NCI-H345 (cell line): Measurements from ENCODE around the gene UNC50.

ENCODE experiments used
- DNase-seq: peaks from one replicate; lab custom pipeline; 2025; lab: John Stamatoyannopoulos, UW

UNC50 gene, protein sequence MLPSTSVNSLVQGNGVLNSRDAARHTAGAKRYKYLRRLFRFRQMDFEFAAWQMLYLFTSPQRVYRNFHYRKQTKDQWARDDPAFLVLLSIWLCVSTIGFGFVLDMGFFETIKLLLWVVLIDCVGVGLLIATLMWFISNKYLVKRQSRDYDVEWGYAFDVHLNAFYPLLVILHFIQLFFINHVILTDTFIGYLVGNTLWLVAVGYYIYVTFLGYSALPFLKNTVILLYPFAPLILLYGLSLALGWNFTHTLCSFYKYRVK

DNA sequence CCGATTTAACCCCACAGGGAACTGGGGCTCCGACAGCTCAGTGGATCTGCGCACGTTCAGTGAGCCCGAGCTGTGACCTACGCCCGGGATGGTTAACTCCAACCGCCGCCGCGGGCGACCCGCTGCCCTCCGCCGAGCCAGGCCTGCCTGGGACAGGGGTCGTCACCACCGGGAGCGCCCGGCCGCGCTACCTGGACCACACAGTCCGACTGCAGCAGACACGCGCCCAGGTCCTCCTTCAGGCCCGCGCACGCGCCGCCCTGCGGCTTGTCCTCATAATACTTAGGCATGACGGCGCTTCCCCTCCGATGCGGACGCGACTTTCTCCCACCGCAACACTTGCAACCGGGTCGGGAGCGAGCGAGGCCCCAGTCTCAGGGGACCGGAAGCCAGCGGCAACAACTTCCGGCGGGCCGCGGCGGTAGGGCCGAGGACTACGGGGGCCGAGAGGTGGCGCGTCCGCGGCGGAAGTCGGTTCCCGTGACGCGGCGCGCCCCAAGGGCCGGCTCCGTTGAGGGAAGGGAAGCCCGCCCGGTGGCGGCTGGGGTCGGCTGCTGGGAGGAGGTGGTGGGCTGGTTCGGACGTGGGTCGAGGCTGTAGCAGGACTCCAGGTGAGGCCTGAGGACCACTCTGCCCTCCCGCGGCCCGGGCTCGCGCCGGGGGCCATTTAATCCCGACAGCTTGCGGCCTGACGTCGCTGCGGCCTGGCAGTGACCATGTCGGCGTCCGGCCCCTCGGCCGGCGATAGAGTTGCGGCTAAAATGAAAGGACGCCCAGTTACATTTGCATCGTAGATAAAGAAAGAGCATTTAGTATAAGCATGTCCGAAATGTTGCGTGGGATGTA is at the start of gene UNC50, which contains the start of gene COA5:
Gene UNC50 (plus strand): TSS at position 474 of the 846 bp plus-strand sequence. CDS start 1,171 bp downstream, outside the sequence.
Gene COA5 (minus strand): TSS at position 397 of the 846 bp plus-strand sequence. CDS start 107 bp downstream, at position 290.
- DNase-seq, result peak; percentile 90

DNA sequence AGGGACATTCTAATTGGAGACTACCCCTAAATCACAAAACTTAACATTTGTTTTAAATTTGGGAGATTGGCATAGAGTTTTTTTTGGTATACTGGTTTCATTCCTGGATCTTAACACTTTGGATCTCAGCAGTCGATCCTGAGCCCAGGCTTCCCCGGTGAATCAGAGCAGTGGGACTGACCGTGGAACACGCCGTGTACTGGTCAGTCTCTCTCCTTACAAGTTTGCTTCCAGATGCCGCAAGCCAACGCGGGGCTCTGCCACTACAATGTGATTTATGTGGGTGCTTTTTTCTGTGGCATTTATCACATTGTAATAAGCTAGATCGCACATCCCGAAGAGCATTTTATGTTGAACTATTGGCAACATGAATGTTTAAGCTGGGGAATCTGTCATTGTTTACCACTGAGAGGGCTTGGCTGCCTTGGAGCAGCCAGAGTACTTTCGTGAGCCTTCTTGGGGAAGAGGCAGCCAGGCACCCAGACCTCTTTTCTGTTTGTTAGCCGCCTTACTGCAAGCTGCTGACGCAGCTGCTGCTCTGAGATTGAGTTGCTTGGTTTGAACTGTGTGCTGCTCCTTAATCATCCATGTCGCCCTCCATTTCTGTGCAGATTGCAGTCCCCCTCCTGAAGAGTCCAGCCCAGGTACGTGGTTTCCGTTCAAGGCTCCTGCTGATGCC is 49.4 kb upstream of the UNC50 start:
- DNase-seq, result no peak

DNA sequence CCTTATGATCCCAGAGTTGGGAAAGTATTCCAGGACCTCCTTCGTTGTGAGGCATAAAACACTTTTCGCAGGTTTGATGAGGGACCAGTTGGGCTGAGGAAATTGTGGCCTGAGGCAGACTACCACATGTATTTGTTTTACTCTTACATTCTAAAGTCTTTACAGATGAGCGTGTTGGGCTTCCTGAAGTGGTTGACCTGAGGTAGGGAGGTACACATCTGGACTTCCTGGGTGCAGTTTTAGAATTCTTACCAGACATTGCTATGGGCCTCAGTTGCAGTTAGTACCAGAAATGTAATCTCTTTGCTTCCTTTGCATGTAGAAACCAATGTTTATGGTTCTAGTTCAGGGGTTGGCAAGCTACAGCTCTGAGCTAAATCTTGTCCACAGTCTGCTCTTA is 48.8 kb upstream of the UNC50 start:
- DNase-seq, result no peak

DNA sequence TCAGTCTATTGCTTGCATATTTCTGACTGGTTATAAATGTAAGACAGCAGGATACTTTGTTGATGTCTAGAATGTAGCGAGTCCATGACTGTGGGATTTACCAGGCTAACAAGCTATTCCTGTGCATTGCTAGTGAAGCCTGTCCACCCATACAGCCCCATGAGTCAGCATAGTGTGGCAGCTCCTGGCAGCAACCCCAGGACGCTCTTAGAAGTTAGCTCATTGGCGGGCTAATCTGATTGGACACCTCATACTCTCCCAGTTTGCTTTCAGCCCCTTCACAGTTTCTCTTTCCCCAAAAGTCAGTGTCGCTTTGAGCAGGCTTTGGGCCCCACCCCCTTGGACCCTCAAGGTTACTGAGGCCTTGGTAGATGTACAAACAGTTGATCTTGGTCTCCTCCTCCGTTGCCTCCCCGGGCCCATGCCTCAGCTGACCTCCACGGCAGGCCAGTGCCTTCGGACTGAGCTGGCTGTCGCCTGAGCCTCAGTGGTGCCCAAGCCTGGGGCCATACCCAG is 48.1 kb upstream of the UNC50 start:
- no peak for DNase-seq

DNA sequence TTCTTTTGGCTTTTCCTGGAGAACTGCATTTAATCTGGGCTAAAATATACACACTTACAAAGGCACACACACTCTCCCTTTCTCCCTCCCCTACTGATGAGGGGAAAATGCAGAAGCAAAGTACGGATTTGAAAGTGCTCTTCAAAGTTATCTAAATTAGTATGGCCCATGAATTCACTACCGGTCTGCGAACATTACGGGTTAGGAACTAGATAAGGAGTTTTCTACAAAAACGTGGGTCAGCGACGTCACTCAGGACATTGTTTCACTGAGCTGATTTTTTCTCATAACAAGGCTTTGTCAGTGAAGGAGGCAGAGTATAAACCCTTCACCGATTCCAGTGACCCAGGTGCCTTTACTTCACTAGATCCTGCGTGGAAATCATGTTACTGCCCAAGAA is 47.4 kb upstream of the UNC50 start:
- no peak for DNase-seq

DNA sequence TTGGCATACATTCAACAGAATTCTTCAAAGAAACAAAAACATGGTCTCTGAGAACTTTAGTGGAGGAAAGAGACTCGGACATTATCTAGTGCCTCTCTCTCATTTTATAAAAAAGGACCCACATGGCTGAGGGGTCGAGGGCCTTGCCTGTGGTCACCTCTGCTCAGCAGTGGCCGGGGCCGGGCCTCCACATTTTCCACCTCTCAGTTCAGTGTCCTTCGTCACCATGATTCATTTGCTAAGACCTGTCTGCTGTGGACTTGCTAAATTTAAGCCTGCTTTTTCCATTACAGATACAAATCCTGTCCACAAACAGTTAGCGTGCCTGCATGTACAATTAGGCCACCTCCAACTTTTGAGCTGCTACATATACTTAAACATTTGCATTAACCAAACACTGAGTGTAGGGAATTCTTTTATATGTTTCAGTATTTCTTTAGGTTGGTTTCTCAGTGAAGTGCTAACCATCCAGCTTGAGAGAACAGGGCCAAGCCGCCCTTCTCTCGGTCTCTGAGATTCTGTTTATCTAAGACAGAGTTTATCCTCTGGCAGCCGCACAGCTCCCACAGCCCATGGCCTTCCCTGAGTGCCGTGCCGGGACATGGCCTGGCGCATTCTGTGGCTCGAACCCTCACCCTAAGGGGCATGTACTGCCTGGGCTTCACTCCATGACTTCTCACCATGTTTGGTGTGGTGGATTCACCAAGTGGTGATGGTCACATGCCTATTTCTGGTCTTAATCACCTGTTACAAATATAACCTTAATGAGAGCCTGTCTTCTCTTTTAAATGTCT is 46.3 kb upstream of the UNC50 start:
- no peak for DNase-seq

DNA sequence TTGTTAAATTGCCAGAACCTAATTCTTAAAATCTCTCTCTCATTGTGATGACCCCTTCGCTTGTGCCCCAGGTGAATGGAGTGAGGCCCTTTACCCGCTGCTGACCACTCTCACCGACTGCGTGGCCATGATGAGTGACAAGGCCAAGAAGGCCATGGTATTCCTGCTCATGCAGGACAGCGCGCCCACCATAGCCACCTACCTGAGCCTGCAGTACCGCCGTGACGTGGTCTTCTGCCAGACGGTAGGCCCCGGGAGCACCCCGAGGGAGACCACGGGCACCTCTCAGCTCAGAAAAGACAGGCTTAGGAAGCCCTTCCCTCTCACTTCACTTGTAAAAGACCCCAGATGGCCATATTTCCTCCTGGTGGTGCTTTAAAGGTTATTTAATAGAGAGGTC is 45.0 kb upstream of the UNC50 start:
- no peak for DNase-seq

DNA sequence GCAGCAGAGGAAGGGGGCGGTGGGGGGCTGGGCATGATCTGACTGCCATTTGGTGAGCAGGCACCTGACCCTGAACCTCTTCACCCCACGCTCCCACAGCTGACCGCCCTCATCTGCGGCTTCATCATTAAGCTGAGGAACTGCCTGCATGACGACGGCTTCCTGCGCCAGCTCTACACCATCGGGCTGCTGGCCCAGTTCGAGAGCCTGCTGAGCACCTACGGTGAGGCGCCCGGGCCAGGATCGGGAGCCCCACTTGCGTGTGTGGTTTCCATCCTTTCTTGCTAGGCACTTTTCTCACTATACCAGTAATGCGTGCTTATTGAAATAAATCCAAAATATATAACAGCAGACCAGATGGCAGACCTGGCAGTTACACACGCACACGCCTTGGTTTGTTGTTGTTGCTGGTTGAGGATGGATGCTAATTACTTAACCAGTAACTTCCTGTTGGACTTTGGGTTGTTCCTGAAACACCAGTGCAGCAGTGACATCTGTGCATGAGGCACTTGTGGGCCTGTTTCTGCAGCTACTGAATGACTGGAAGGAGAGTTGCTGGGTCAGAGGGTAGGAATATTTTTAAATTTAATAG is 43.8 kb upstream of the UNC50 start:
- DNase-seq, result no peak

DNA sequence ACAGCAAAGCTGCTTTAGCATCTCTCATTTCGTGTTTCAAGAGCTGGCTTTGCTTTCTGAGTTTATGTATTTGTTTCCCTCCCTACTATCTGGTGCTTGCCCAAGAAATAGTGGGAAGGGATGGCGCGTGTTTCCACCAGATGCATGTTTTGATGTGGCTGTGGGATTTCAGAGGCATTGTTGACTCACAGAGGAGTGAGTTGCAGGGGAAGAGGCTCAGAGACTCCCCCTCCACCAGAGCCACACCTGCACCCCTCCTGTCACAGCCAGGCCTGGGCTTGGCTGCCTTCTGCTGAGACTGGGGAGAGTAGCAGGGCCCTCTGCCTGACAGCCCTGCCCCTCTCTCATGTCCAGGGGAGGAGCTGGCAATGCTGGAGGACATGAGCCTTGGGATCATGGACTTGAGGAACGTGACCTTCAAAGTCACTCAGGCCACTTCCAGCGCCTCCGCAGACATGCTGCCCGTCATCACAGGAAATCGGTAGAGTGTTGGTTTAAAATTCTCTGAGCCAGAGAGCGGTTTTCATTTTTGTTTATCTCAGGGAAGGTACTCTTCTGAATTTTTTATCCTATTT is 43.0 kb upstream of the UNC50 start:
- no peak for DNase-seq

DNA sequence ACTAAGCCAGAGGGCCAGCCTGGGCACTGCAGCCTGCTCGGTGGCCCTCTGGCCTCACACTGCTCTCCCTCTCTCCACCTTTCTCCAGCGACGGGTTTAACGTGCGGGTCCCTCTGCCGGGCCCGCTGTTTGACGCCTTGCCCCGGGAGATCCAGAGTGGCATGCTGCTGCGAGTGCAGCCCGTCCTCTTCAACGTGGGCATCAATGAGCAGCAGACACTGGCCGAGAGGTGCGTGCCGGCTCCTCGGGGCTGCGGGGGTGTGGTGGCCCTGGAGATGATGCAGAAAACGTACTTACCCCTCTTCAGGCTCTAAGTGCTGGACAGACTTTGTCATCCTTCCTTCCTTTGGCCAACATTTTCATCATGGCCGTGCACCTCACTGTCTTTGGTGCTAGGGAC is 42.4 kb upstream of the UNC50 start:
- DNase-seq, result no peak

DNA sequence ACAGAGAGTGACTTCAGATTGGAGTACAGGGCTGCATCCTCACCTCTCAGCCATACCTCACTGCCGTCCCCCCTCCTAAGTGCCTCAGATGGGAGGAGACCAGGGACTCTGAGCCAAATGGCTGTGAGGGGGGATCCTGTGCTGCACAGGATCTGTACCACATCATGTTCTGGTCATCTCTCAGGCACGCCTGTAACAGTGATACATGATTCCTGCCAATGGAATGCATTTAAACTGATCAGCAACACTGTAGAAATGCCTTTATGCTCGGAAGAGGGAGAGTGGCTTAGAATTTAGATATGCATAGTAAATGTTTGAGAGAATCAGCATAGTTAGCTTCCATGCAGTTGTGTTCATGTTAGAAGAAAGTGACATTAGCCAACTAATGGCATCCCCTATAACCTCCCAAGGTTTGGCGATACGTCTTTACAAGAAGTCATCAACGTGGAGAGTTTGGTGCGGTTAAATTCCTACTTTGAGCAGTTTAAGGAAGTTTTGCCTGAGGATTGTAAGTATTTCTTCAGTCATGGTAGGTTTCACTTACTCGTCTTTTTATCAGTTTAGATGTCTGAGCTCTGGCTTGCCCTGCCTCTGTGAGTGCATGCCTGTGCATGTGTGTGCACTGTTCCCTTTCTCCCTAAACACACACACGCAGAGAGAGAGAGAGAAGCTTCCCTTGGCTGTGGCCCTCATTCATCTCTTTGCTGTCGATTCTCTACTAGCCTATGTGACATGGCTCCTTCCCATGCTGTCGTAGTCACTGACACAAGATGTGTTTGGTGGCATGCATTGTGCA is 40.0 kb upstream of the UNC50 start:
- DNase-seq, result no peak

DNA sequence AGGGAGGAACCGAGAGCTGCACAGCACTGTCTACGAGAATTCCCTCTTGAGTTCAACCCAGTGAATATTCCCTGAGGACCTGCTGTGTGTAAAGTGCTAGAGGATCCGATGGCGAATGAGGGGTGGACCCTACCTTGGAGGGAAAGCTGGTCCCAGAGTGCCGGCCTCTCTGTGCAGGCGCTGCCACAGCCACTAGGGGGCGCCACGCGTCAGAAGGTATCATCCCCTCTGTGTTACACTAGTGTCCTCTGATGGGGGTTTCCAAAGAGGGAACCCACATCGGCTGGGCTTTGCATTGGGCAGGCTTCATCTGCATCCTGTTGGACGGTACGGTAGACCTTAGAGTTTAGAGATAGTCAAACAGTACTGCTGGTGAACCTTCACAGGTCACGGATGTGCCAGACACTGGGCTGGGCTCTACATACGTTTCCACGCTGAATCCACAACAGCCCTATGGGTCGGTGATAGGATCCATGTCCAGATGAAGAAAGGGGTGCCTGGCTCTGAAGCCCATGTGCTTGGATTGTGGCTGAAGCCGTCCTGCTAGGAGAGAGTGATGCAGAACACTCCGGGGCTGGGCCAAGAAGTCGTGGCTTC is 39.1 kb upstream of the UNC50 start:
- DNase-seq, result peak; percentile 28

DNA sequence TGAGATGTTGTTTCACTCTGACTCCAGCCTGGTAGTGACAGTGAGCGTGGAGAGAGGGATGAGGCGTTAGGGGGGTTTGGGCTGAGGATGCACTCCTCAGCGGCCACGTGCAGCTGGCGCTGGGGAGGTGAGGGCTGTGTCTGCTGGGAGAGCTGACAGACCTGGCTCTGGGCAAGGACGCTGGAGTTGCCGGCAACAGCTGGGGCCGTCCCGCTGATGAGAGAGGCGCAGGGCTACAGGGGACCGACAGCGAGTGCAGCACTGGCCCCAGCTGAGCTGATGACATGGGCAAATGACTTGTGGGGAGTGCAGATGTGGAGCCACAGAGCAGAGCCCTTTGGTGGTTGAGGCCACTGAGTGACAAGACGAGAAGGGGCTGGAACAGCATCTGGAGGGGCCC is 38.5 kb upstream of the UNC50 start:
- DNase-seq, result no peak

DNA sequence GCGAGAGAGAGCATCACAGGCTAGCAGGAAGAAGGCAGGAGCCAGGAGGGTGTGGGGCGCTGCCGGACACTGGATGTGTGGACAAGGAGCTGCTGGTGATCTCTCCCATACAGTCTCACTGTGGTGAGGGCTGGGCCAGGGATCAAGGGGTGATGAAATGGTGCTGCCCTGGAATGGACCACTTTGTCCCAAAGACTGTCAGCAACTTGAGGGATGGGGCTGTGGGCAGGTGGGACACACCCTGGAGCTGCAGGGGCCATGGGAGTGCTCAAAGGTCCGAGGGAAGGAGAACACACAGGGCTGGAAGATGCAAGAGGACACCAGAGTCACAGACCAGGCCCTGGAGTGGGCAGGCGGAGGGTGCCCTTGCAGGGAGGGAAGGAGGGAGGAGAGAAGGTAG is 38.0 kb upstream of the UNC50 start:
- no peak for DNase-seq

DNA sequence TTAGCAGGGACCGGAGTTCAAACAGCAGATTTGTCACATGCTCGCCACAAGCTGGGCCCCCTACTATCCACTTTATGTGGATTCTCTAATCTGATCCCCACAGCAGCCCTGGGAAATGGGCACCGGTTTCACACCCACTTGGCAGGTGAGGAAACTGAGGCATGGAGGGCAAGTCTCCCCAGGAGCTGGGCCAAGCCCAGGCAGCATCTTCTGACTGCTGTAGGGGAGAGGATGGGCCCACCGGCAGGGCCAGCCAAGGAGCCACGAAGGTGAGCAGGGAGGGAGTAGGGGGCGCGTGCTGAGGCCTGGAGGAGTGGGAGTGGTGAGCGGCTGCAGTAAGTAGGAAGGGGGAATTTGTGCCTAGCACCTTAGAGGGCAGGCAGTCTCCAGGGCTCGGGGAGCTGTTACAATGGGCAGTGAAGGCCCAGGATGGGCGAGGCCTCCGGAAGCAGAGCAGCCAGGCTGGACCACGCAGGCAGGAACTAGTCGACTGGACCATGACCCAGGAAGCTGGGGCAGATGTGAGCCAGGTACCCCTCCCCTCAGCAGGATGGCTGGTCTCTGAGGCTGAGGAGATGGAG is 37.2 kb upstream of the UNC50 start:
- no peak for DNase-seq

DNA sequence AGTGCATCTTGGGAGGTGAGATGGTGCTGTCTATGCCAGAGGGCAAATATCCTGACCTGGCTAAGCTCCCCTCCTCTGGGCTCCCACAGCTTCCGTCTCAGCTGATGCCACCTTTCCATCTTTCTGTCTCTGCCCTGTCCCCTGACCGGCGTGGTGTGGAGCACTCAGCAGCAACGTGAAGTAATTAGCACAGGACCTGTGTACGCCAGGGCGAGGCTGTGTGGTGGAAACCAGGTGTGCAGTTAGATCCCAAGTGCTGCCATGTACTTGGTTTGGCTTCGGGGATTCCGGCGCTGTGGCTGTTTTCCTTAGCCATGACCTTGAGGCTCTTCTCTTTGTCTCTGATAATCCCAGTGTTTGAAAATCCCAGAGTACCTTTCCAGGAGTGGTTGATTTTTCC is 36.6 kb upstream of the UNC50 start:
- no peak for DNase-seq

DNA sequence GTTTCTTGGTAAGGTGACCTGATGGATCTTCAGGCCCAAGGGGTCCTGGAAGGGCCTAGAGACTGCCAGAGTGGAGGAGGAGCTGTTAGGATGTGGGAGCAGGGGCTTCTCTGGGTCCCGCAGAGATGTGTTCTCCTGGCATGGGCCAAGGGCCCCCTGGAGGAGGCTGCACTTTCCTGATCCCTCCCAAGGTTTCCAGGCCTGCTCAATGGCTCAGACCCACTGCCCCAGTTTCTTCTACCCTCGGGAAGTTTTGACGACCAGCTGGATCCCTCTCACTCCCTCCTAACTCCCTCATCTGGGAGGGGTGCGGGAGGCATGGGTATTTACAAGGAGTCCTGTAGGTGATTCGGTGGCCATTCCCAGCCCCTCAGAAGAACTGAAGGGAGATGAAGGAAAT is 36.2 kb upstream of the UNC50 start:
- DNase-seq, result no peak

DNA sequence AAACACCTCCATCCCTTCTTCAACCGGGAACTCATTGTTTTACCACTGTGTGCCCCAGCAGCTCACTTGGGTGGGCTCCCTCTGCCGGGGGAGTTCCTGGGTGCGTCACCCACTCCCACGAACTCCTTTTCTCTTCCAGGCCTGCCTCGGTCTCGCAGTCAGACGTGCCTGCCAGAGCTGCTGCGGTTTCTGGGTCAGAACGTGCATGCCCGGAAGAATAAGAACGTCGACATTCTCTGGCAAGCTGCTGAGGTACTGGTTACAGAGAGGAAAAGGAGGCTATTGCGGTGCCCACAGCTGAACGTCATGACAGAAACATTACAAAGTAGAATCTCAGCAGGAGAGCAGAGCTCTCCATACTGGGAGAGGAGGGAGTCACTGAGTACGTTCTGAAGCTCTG is 35.7 kb upstream of the UNC50 start:
- DNase-seq, result no peak

DNA sequence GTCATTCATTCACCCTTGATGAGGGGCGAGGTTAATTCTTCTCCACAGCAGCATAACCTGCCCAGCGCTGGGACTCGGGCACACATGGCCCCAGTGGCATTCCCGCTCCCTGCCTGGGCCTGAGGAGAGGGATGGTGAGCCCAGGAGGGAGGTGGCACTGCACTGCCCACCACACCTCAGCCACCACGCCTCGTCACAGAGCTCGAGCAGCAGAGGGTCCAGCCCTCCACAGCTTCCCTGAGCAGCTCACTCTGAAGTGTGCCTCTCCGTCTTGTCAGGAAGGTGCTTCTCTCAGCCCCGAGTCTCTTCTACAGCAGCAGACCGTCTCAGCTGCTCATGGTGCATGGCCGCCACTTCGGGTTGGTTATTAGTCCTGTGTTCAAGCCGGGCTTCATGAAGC is 35.0 kb upstream of the UNC50 start:
- no peak for DNase-seq
